ENCODE results near the gene ADAD2. TPM values are rescaled to one million over a fixed set of nuclear protein-coding genes. Genes with fewer than 3 reads are reported as not detected.

ADAD2 gene
- total and polyA plus RNA-seq, 9 of the 15 experiments (the other 6 are each of a cell fraction or from before 2014, with no cell fraction given) = 0.07 TPM; not detected in 8

- ChIA-PET CTCF (ENCODE audit: low intra/inter-chr PET ratio) (no interaction called here), POLR2A (interaction anchor here (0.8 to 1.3 kb wide), 4 partner anchors 9 to 150 kb away, joined by 3 to 5 read pairs (median 4); partner anchors contain the start of gene KCNG4)
- no peak overlapping the region for H2AFZ ChIP-seq (ENCODE audit: low read depth, low read length)
- no peak for TF ChIP-seq MIER1 (IDR thresholded peaks at IDR 0.05; ENCODE audit: low read depth)
- TF ChIP-seq JUND (IDR thresholded peaks at IDR 0.05; ENCODE audit: borderline replicate concordance, low read depth, low read length) = peak; percentile 18; the same call in 1 of the 2 replicates
- TF ChIP-seq JUND (tag; IDR thresholded peaks at IDR 0.05; ENCODE audit: borderline replicate concordance, low read depth, low read length) = no peak
- peak; percentile 34; the same call in 1 of the 2 replicates for TF ChIP-seq FOSL1 (tag; conservative IDR thresholded peaks at IDR 0.05)
- no peak for TF ChIP-seq HMG20B (CRISPR knock-in tag; IDR thresholded peaks at IDR 0.05)
- H3K4me2 ChIP-seq (ENCODE audit: insufficient read depth, low read length) = no peak overlapping the region
- no peaks in the 10 kb centered on the region for H3K9me1 ChIP-seq (ENCODE audit: control insufficient read depth, insufficient read depth, low read length)
- no peak for FAIRE-seq
- DNase-seq (ENCODE audit: extremely low read depth in 1 of 4, low spot score in 3 of 4) = no peak
- ATAC-seq = no peak
- H3K36me3 ChIP-seq (ENCODE audit: control insufficient read depth, insufficient read depth, low read length) = no peaks in the 10 kb centered on the region
- in situ Hi-C loops (cut with MboI) (no loop called here), intact Hi-C loops (cut with micrococcal nuclease) (no loop called here)
- H3K9me3 ChIP-seq (replicated peaks; ENCODE audit: control insufficient read depth, insufficient read depth, low read depth, low read length) = no peaks in the 10 kb centered on the region
- H3K27me3 ChIP-seq (ENCODE audit: control insufficient read depth in 2 of 2, insufficient read depth in 2 of 2, low read length in 2 of 2) = peaks cover 76 to 93% of the 10 kb centered on the region in 2 experiments
- WGBS (ENCODE audit: insufficient coverage, low coverage, missing lambda C conversion rate) = 8% methylated on average over 1 of the region's 1 CpG
- H4K20me1 ChIP-seq (replicated peaks; ENCODE audit: control insufficient read depth, insufficient read depth, low read length) = peaks cover 8% of the 10 kb centered on the region; the same call in 1 of the 2 replicates
- no peak overlapping the region for H3K9ac ChIP-seq (ENCODE audit: insufficient read depth in 1 of 2, low read depth in 2 of 2, low read length in 2 of 2)
- no TSS peak for BruUV-seq (replicated peaks)
- H3K79me2 ChIP-seq (ENCODE audit: control insufficient read depth, insufficient read depth, low read length) = no peaks in the 10 kb centered on the region
- no peak overlapping the region for H3K4me3 ChIP-seq
- H3K4me1 ChIP-seq (replicated peaks in 1 of 2; ENCODE audit: control insufficient read depth in 2 of 2, insufficient read depth in 2 of 2, low read length in 2 of 2) = peaks cover 0 to 6% of the 10 kb centered on the region in 2 experiments; a peak in 1 of 5 replicates
- no peak overlapping the region for H3K27ac ChIP-seq (ENCODE audit: extremely low read depth, low read depth, low read length)
Measured at GRCh38 chr16:84220851-84221250, 29.9 kb downstream of the ADAD2 start.

DNA sequence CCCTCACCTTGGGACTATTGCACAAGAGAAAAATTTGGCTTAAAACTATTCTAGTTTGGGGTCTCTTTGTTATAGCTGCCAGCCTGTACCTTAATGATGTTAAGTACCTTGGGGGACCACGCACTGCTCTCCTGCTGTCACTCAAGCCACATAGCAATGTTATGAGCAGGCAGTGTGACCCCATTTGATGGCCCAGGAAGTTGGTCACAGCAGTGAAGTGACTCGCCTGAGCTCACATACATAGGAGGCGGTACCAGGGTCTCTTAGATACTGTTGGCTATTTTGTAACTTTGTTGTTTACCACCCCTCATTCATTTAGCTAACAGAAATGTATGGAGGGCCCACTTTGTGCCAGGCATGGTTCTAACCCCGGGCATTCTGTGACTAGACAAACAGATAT lies 32.5 kb downstream of the ADAD2 start:
- 0% methylated on average over 4 of the region's 4 CpGs for WGBS (ENCODE audit: insufficient coverage, low coverage, missing lambda C conversion rate)
- CTCF ChIA-PET (ENCODE audit: low intra/inter-chr PET ratio) = no interaction called here
- no peak for TF ChIP-seq TCF15 (CRISPR knock-in tag; IDR thresholded peaks at IDR 0.05)
- no peak for TF ChIP-seq TBP (optimal IDR thresholded peaks at IDR 0.05; ENCODE audit: low read depth, low read length)
- TF ChIP-seq ZNF165 (CRISPR knock-in tag; IDR thresholded peaks at IDR 0.05; ENCODE audit: borderline replicate concordance) = no peak
- TF ChIP-seq NCOA1 (IDR thresholded peaks at IDR 0.05; ENCODE audit: low read depth) = no peak
- no peak for TF ChIP-seq ARNT (IDR thresholded peaks at IDR 0.05)
- no peak for TF ChIP-seq ZNF583 (CRISPR knock-in tag; IDR thresholded peaks at IDR 0.05)
- no peak for TF ChIP-seq ZSCAN32 (CRISPR knock-in tag; IDR thresholded peaks at IDR 0.05)
- no peak for TF ChIP-seq CGGBP1 (CRISPR knock-in tag; IDR thresholded peaks at IDR 0.05)
- TF ChIP-seq STAT5A (IDR thresholded peaks at IDR 0.05; ENCODE audit: borderline replicate concordance, low read length) = no peak
- no peak for TF ChIP-seq OTX1 (CRISPR knock-in tag; IDR thresholded peaks at IDR 0.05)
- TF ChIP-seq ARID1B (IDR thresholded peaks at IDR 0.05) = no peak
- TF ChIP-seq ZNF282 (CRISPR knock-in tag; IDR thresholded peaks at IDR 0.05) = no peak

More for the DNA sequence above, 32.5 kb downstream of the ADAD2 start:
- intact Hi-C loops (cut with micrococcal nuclease) (no loop called here), in situ Hi-C loops (cut with MboI) (no loop called here)
- Histone ChIP-seq H3K27ac (ENCODE audit: extremely low read depth, low read depth, low read length) (no peak overlapping the region), H3K79me2 (ENCODE audit: control insufficient read depth, insufficient read depth, low read length) (no peaks in the 10 kb centered on the region), H3K4me1 (replicated peaks in 1 of 2; ENCODE audit: control insufficient read depth in 2 of 2, insufficient read depth in 2 of 2, low read length in 2 of 2) (peaks cover 10 to 13% of the 10 kb centered on the region in 2 experiments), H3K4me3 (no peak overlapping the region), H3K9me1 (ENCODE audit: control insufficient read depth, insufficient read depth, low read length) (no peaks in the 10 kb centered on the region), H4K20me1 (replicated peaks; ENCODE audit: control insufficient read depth, insufficient read depth, low read length) (peaks cover 8% of the 10 kb centered on the region; the same call in 1 of the 2 replicates), H3K9ac (ENCODE audit: insufficient read depth in 1 of 2, low read depth in 2 of 2, low read length in 2 of 2) (no peak overlapping the region), H3K36me3 (ENCODE audit: control insufficient read depth, insufficient read depth, low read length) (no peaks in the 10 kb centered on the region), H3K27me3 (ENCODE audit: control insufficient read depth in 2 of 2, insufficient read depth in 2 of 2, low read length in 2 of 2) (peaks cover 60 to 77% of the 10 kb centered on the region in 2 experiments), H3K4me2 (ENCODE audit: insufficient read depth, low read length) (no peak overlapping the region), H3K9me3 (replicated peaks; ENCODE audit: control insufficient read depth, insufficient read depth, low read depth, low read length) (no peaks in the 10 kb centered on the region), H2AFZ (ENCODE audit: low read depth, low read length) (no peak overlapping the region)
- no peak for DNase-seq (ENCODE audit: extremely low read depth in 1 of 4, low spot score in 3 of 4)
- no peak for ATAC-seq
- POLR2A ChIA-PET = no interaction called here
- no peak for FAIRE-seq
- no TSS peak for BruUV-seq (replicated peaks)

All from K562 (cell line).